MG63 (cell line): Measurements from ENCODE around the gene CSMD2. TPM values are rescaled to one million over a fixed set of nuclear protein-coding genes. Genes with fewer than 3 reads are reported as not detected.
A peak's percentile ranks its signal among the peaks of the same experiment; 100 is the strongest.

Experiments
- DNase-seq: peaks from one replicate; pipeline ENCODE4 v3.0.0-alpha.2; 2020
- H3K27me3 ChIP-seq: fragments of 250-450 bp; sonication (Bioruptor Pico); 2 replicates; pipeline ENCODE4 v1.5.1; 2020; ENCODE audit warnings: mild to moderate bottlenecking, moderate library complexity
- H3K36me3 ChIP-seq: fragments of 250-450 bp; sonication (Bioruptor Pico); 2 replicates; pipeline ENCODE4 v1.5.1; 2020; ENCODE audit warnings: mild to moderate bottlenecking, moderate library complexity
- H3K4me3 ChIP-seq: fragments of 250-450 bp; sonication (Bioruptor Pico); 2 replicates; pipeline ENCODE4 v1.5.1; 2020; ENCODE audit warnings: mild to moderate bottlenecking, moderate library complexity
- H3K9me3 ChIP-seq: fragments of 250-450 bp; sonication (Bioruptor Pico); 2 replicates; pipeline ENCODE4 v1.5.1; 2020; ENCODE audit warnings: mild to moderate bottlenecking, moderate library complexity
- total RNA-seq: library from RNA; depleted of rRNA; stranded (reverse); fragments of >200 nt; shearing (Covaris generic); gene quantifications from 2 replicates; pipeline ENCODE4 v1.2.3, GENCODE V29; 2014; ENCODE audit warnings: low replicate concordance

CSMD2 gene
- total RNA-seq, 1 experiment from 2014 or later, result not detected

DNA sequence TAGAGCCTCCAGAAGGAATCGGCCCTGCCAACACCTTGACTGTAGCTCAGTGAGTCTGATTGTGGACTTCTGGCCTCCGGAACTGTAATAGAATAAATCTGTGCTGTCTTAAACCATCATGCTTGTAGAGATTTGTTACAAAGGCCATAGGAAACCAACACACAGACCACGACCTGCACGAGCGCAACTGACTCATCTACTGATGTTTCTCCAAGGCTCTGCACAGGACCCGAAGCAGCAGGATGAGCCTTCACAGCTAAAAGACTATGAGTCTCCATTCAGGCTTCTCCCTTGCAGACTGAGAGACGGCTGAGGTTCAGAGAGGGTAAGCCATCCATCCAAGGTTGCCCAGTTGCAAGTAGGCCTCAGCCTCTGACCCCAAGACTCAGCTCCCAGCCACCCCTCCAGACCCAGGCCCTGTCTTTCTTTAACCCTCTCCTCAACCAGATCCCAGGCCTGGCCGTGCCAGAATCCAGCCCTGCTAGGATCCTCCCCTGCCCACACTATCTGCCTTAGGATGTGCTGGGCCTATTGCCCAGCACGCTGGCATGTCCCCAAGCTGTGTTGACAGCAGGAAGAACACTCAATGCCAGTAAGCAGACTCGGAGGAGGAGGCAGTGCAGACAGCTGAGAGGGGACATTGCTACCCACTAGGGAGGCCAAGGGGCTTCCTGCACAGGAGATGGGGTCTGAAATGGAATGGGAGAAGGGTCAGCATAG, 192.2 kb downstream of the CSMD2 start:
- Histone ChIP-seq H3K4me3 (no peak overlapping the region), H3K36me3 (no peaks in the 10 kb centered on the region), H3K27me3 (no peaks in the 10 kb centered on the region; the same call in 1 of the 2 replicates), H3K9me3 (no peaks in the 10 kb centered on the region)
- peak; percentile 45 for DNase-seq

DNA sequence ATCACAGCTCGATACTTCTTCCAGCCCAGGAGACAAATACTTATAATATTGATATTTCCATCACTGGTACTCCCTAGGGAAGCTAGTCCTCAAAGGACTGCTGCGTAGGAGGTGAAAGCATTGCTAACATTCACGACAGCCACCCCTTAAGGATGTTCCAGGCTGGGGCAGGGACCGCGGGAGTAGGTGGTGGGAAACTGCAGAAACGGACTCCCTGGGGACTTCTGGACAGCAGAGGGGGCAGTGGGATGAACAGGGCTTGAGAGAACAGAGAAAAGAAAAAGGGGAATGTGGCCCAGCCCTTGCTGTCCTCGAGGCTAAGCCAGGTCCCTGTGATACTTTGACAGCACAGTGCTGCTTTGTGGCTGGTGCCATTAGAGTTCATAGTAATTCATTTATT, 193.1 kb downstream of the CSMD2 start:
- Histone ChIP-seq H3K4me3 (no peak overlapping the region), H3K9me3 (no peaks in the 10 kb centered on the region), H3K36me3 (no peaks in the 10 kb centered on the region), H3K27me3 (no peaks in the 10 kb centered on the region; the same call in 1 of the 2 replicates)
- no peak for DNase-seq

DNA sequence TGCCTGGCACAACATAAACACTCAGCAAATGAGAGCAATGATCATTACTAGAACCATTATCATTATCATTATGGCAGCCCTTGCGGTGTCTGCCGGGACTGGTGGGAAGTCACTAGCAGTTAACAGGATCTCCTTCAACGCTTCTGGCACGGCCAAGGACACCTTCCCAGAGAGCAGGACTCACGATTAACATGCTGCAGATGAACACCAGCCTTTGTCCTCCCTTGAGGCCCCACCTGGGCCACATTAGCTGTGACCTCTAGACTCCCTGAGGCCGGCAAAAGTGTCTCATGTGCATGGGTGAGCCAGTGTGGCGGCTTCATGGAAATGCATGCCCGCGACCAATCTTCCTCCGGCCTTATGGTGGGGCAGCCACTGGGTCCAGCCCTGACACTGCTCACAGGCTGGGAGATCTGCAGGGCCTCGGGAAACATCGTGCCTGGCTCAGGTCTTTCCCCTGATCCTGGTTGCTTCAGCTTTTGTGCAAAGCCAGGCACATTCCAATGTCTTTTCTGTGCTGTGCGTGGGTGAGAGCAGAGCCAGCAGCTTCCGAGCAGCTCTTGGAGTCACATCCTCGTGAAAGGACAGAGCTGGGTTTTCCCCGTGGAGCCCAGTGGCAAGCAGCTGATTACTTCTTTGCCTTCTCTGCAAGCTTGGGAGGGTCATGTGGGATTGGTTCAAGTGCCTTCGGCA, 193.9 kb downstream of the CSMD2 start:
- no peak for DNase-seq
- no peaks in the 10 kb centered on the region for H3K36me3 ChIP-seq
- H3K4me3 ChIP-seq, result no peak overlapping the region
- H3K27me3 ChIP-seq, result no peaks in the 10 kb centered on the region; the same call in 1 of the 2 replicates
- no peaks in the 10 kb centered on the region for H3K9me3 ChIP-seq

DNA sequence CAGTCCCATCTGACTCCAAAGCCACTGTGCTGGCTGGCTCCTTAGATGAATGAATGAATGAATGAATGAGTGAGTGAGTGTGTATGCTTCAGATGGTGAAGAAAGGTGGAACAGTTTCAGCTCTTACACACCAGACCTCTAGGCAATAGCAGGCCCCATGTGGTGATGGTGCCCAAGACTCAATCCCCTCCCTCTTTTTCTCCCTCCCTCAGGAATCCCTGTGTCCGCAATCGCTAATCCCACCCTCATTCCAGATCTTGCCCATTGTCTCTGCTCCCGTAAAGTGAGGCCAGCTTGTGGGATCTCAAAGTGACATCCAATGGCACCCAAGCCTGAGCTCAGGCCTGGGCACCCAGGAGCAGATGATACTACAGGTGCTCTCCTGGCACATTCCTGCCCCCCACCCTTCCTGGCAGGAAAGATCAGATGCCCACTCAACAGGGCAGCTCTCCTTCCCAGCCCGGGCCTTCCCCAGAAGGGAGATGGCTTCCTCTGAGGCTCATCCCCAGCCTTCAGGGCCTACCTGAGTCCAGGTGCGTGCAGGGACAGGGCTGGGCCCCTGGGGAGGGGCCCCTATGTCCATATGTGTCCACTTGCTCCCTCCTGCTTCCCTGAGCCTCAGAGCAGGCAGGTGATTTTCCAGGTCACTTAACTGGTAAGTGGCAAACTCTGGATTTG, 194.7 kb downstream of the CSMD2 start:
- Histone ChIP-seq H3K4me3 (no peak overlapping the region), H3K9me3 (no peaks in the 10 kb centered on the region), H3K27me3 (no peaks in the 10 kb centered on the region), H3K36me3 (no peaks in the 10 kb centered on the region)
- no peak for DNase-seq

DNA sequence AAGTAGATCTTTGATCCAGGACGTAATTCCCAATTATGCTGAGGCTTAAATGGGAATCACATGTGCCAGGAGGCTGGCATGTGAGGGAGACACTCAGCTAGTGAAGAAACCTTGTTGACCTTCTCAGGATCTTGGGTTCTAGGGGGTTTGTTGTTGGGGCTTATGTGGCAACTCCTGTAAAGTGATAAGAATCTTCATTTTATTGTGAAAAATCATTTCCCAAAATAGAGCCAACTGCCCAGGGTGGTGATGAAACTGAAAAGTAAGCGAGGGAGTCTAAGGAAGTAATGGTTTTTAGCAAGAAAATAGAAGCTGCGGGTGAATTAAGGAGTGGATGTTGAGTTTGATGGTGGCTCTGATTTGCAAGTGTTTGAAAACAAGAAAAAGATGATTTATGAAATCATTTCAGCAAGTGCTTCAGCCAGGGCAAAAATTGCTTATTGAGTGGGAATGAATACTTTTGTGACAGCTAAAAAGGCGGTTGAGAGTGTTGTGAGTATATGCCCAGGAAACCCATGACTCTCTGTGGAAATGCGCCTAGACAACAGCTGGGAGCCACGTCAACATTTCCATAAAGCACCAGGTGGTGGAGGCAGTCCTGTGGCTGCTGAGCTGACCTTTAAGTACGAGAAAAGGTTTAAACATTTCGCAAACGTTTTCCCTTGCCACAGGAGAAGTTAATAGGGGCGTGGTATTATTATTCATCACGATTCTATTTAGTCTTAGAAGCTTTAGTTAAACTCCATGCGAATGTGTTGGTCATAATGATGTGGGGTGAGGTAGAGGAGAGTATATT, 198.5 kb downstream of the CSMD2 start:
- Histone ChIP-seq H3K4me3 (no peak overlapping the region), H3K27me3 (no peaks in the 10 kb centered on the region)
- DNase-seq, result peak; percentile 74

DNA sequence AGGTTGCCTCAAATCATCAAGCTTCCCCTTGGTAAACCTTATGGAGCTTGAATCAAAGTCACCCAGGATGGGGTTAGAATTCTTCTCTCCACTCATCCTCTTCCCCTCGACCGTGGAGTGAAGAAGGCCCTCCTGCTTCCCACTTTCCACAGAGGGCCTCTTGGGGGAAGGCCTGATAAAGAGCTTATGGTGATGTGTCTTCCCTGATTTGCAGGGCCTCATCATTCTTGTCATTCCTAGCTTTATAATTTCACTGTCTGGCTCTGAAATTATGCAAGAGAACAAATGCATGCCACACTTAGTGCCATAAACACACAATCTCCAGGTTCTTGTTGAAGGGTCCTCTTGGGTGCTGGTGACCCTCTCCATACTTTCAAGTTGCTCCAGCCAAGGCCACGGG, 199.9 kb downstream of the CSMD2 start:
- H3K36me3 ChIP-seq, result no peaks in the 10 kb centered on the region
- DNase-seq, result no peak
- no peak overlapping the region for H3K4me3 ChIP-seq

More for the DNA sequence above, 198.5 kb downstream of the CSMD2 start:
- Histone ChIP-seq H3K36me3 (no peaks in the 10 kb centered on the region), H3K9me3 (no peaks in the 10 kb centered on the region)

DNA sequence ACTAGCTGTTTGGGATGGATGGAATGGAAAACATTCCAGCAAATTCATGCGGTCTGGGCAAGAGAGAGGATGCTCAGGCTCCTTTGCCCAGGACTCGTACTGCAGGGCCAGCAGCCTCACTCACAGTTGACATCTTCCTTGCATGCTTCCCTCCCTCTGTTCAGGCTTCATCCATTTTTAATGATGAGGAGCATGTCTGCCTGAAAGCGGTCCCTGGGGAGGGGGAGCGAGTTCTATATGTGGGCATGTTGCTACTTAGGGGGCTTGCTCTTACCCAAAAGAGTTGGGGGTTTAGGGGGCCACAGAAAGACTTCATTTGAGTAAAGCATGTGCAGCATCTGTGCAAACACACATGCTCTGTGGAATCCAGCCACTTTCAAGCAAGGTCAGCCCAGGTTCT, 203.0 kb downstream of the CSMD2 start:
- Histone ChIP-seq H3K9me3 (no peaks in the 10 kb centered on the region), H3K27me3 (no peaks in the 10 kb centered on the region), H3K4me3 (no peak overlapping the region), H3K36me3 (no peaks in the 10 kb centered on the region)
- DNase-seq, result no peak

More for the DNA sequence above, 199.9 kb downstream of the CSMD2 start:
- Histone ChIP-seq H3K9me3 (no peaks in the 10 kb centered on the region), H3K27me3 (no peaks in the 10 kb centered on the region)

DNA sequence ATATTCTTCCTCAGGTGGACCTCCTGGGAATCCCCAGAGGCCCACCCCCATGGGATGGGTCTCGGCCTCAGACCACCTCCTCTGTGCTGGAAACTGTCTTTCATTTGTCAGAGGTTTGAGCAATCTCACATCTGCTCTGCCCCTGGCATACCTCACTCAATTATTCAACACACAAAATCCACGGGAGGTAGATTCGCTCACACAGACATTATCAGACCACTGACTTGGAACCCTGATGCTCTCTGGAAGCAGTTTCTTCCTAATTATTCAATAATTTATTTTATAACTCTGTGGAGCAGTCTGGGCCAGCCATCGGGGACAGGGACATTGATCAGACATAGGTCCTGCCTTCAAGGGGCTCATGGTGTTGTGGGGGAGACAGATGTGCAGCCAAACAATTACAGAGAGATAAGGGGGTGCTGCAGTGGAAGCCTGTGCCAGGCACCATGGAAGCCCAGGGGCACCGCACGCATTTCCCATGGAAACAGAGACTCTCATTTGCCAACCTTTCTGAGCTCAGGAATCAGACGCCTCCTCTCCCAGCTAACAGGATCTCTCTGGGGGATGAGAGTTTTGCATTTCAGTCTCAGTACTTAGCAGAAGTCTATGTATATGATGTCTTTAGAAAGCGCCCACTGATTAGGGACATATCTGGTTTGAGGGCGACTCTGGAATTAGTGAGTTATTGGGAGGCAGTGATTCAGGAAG, 204.7 kb downstream of the CSMD2 start:
- DNase-seq, result no peak
- no peaks in the 10 kb centered on the region for H3K36me3 ChIP-seq
- no peaks in the 10 kb centered on the region for H3K27me3 ChIP-seq
- H3K4me3 ChIP-seq, result no peak overlapping the region
- H3K9me3 ChIP-seq, result no peaks in the 10 kb centered on the region

DNA sequence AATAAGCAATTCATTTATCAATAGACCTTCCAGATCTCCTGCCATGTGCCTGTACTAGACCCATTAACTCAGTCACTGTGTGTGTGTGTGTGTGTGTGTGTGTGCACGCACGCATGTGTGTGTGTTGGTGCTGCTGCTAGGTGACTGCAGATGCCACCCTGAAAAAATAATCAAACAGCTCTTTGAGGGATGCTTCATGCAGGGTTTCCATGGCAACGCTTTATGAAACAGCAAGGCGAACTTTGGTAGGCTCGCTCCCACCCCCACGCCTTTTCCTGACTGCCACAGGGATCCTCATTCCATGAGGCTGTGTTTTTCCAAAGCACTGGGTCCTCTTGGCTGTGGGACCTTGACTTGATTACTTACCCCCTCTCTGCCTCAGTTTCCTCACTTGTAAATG, 207.2 kb downstream of the CSMD2 start:
- DNase-seq, result no peak
- Histone ChIP-seq H3K27me3 (no peaks in the 10 kb centered on the region), H3K4me3 (no peak overlapping the region), H3K36me3 (no peaks in the 10 kb centered on the region), H3K9me3 (no peaks in the 10 kb centered on the region)

DNA sequence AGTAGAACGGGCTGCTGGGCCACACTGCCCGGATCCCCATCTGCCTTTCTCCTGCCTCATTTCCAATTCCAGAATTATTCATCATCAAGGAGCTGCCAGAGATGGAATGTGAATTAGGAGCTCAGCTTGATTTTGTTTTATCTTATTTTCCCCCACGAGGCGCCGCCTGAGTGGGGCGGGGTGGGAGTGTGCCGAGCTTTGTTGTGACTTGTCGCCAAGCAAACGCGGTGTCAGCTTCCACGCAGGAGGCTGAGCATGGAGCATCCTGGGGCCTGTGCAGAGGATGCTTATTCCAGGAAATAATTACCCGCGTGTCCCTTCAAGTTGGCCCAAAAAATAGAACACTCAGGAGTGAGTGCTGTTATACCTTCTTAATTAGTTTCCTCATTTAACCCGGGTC, 209.9 kb downstream of the CSMD2 start:
- no peak for DNase-seq
- Histone ChIP-seq H3K36me3 (no peaks in the 10 kb centered on the region), H3K27me3 (no peaks in the 10 kb centered on the region), H3K4me3 (no peak overlapping the region), H3K9me3 (no peaks in the 10 kb centered on the region)

DNA sequence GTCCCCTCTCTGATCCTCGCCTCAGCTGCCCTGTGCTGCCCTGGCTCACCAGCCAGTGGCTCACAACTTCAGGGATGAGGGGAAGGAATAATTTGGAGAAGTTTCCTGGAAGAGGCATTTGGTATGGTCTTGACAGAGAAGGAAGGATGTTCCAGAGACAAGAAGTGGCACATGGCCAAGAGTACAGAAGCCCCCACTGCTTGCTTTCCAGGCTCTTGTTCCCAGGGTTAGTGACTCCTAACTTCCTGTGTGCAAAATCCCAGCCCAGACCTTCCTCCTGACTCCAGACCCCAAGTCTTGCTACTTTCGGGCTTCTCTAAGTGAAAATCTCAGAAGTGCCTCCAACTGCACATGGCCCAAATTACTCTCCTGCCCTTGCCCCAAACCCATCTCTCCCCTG, 215.5 kb downstream of the CSMD2 start:
- H3K4me3 ChIP-seq, result no peak overlapping the region
- no peaks in the 10 kb centered on the region for H3K36me3 ChIP-seq
- H3K27me3 ChIP-seq, result no peaks in the 10 kb centered on the region
- no peaks in the 10 kb centered on the region for H3K9me3 ChIP-seq
- no peak for DNase-seq

DNA sequence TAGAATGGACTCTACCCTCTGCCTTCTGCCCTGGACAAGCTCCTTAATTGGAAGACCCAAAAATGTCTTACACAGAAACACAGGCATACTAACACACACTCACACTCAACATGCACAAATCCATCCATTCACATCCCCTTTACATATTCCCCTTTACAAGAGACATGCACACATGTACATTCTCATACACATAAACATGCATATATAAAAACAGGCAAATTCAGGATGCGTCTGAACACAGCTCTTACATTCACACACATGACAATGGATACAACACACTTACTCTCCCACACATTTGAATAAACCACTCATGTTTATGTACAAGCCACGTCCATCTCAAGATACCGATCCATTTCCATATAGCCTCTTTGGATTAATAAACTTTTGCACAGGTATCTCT, 216.7 kb downstream of the CSMD2 start:
- Histone ChIP-seq H3K4me3 (no peak overlapping the region), H3K9me3 (no peaks in the 10 kb centered on the region), H3K27me3 (no peaks in the 10 kb centered on the region), H3K36me3 (no peaks in the 10 kb centered on the region)
- DNase-seq, result no peak

DNA sequence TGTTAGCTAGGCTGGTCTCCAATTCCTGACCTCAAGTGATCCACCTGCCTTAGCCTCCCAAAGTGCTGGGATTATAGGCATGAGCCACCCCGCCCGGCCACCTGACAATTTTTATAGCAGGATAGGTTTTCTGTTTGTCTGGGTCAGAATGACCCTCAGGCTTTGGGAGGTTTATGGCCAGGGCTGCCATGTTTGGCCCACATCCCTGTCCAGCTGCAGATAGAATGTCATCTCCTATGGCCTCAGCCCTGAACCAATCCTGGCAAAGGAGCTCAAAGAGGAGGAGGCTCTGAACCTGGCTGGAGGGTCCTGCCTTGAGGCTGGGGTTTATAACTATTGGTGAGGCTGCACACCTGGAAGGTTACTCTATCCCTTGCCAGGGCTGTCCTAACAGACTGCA, 218.2 kb downstream of the CSMD2 start:
- no peak for DNase-seq
- H3K9me3 ChIP-seq, result no peaks in the 10 kb centered on the region
- H3K36me3 ChIP-seq, result no peaks in the 10 kb centered on the region
- no peak overlapping the region for H3K4me3 ChIP-seq
- H3K27me3 ChIP-seq, result no peaks in the 10 kb centered on the region

DNA sequence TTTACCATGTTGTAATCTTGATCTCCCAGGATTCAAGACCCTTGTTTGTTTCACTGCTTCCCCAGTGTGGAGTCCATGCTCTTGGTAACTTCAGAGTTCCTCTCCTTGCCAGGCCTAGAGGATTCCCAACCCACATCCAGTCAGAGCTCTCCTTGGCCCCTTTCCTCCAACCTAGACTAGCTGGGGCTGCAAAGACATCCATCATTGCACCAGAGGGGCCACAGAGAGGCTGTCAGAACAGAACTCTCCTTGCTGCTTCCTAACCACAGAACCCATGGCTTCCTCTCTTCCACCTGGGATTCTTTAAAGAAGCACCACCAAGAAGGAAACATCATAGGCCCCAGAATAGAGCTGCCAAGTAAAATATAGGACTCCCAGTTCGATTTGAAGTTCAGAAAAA, 220.2 kb downstream of the CSMD2 start:
- H3K9me3 ChIP-seq, result no peaks in the 10 kb centered on the region
- no peak for DNase-seq
- no peaks in the 10 kb centered on the region for H3K36me3 ChIP-seq
- no peak overlapping the region for H3K4me3 ChIP-seq
- H3K27me3 ChIP-seq, result no peaks in the 10 kb centered on the region

DNA sequence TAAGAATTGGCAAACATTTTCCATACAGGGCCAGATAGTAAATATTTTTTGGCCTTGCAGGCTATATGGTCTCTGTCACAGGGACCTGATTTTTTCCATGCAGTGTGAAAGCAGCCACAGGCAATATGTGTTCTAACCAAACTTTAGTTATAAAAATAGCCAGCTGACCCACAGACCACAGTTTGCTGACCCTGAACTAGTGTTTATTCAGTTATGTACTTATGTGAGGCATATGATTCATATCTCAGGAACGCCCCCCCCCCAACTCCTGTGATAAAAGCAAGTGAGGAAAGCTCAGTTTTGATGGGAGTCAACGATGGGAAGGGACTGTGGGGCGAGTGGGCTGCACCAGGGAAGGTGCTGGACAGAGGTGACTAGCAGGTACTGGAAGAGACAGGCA, 221.1 kb downstream of the CSMD2 start:
- no peaks in the 10 kb centered on the region for H3K36me3 ChIP-seq
- no peak overlapping the region for H3K4me3 ChIP-seq
- DNase-seq, result peak; percentile 57
- H3K27me3 ChIP-seq, result no peaks in the 10 kb centered on the region
- H3K9me3 ChIP-seq, result no peaks in the 10 kb centered on the region

DNA sequence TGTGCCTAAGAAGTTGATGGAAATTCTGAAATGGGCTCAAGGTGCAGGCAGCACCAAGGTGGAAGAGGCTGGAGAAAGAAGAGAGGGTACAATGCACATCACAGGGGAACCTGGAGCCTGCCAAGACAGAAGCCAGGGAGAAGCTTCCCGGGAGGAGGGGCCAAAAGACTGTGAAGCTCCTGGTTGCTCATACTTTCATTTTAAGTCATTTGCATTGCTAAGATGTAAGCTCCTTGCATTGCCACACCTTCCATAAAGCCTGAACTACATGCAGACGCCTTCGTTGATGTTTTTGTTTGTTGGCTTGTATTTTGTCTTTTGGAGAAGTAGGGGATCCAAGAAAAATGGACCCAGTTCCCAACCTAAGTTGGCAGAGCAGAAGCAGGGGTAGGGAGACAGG, 232.2 kb downstream of the CSMD2 start:
- Histone ChIP-seq H3K27me3 (no peaks in the 10 kb centered on the region), H3K36me3 (no peaks in the 10 kb centered on the region), H3K9me3 (no peaks in the 10 kb centered on the region), H3K4me3 (no peak overlapping the region)
- no peak for DNase-seq
